WTC11 (cell line): ENCODE measurements around the gene NOL9. TPM values are rescaled to one million over a fixed set of nuclear protein-coding genes. Genes with fewer than 3 reads are reported as not detected.
A peak's percentile ranks its signal among the peaks of the same experiment; 100 is the strongest.
"Not testable (repeated sequence)": the region's sequence is repeated elsewhere in the genome, so short reads cannot be mapped to it uniquely, and the experiment has no call there.

ENCODE experiments used
- ATAC-seq: fragments of 200-7000 bp; cut with Tn5 transposase; 2 replicates; pipeline ENCODE4 v1.10.0; 2021; ENCODE audit warnings: mild to moderate bottlenecking, moderate library complexity
- CTCF ChIA-PET: fragments of 300-600 bp; sonication (Branson Sonifier 250); formaldehyde crosslinking; loops from one replicate; lab custom pipeline; 2021; ENCODE audit warnings: antibody characterized with exemption; lab: Charles Lee
- POLR2A ChIA-PET: fragments of 350-600 bp; sonication (Branson Sonifier 250); formaldehyde crosslinking; loops from one replicate; lab custom pipeline; 2021; ENCODE audit warnings: antibody characterized with exemption; lab: Charles Lee
- DNase-seq: peaks from one replicate; pipeline ENCODE4 v3.0.0; 2021; ENCODE audit warnings: low spot score
- H3K27ac Mint-ChIP-seq: 2 replicates; pipeline ENCODE4 v1.8.0; 2021; ENCODE audit warnings: mixed read lengths
- H3K27me3 Mint-ChIP-seq: 2 replicates; pipeline ENCODE4 v1.8.0; 2021; ENCODE audit warnings: low read depth, mild to moderate bottlenecking, moderate library complexity, mixed read lengths
- H3K36me3 Mint-ChIP-seq: 2 replicates; pipeline ENCODE4 v1.8.0; 2021; ENCODE audit warnings: mixed read lengths
- H3K4me1 Mint-ChIP-seq: 2 replicates; pipeline ENCODE4 v1.8.0; 2022; ENCODE audit warnings: mixed read lengths
- H3K4me3 Mint-ChIP-seq: 2 replicates; pipeline ENCODE4 v1.8.0; 2021; ENCODE audit warnings: mild to moderate bottlenecking, moderate library complexity, mixed read lengths
- H3K9me3 Mint-ChIP-seq: 2 replicates; pipeline ENCODE4 v1.8.0; 2021; ENCODE audit warnings: mixed read lengths
- AFF4 ChIP-seq: sonication (generic); formaldehyde crosslinking; IDR thresholded peaks from 2 replicates; pipeline ENCODE4 v1.8.1; 2023; ENCODE audit warnings: mild to moderate bottlenecking, missing genetic modification reagents, borderline replicate concordance
- ATF1 ChIP-seq: sonication (generic); formaldehyde crosslinking; IDR thresholded peaks from 2 replicates; pipeline ENCODE4 v1.8.1; 2023; ENCODE audit warnings: mild to moderate bottlenecking, moderate library complexity, missing genetic modification reagents
- ATF2 ChIP-seq: sonication (generic); formaldehyde crosslinking; IDR thresholded peaks from 2 replicates; pipeline ENCODE4 v1.8.1; 2022; ENCODE audit warnings: low read depth, missing genetic modification reagents, borderline replicate concordance
- E2F1 ChIP-seq: sonication (generic); formaldehyde crosslinking; IDR thresholded peaks from 2 replicates; pipeline ENCODE4 v1.8.0; 2022; ENCODE audit warnings: mild to moderate bottlenecking, missing genetic modification reagents
- E2F5 ChIP-seq: sonication (generic); formaldehyde crosslinking; IDR thresholded peaks from 2 replicates; pipeline ENCODE4 v1.8.1; 2022; ENCODE audit warnings: mild to moderate bottlenecking, moderate library complexity, missing genetic modification reagents
- ETV6 ChIP-seq: sonication (generic); formaldehyde crosslinking; IDR thresholded peaks from 2 replicates; pipeline ENCODE4 v1.8.1; 2022; ENCODE audit warnings: mild to moderate bottlenecking, missing genetic modification reagents
- FOXJ3 ChIP-seq: sonication (generic); formaldehyde crosslinking; IDR thresholded peaks from 2 replicates; pipeline ENCODE4 v1.9.0; 2021; ENCODE audit warnings: missing genetic modification reagents, mild to moderate bottlenecking, borderline replicate concordance
- GTF2I ChIP-seq: fragments of 250-450 bp; sonication (Bioruptor Pico); conservative IDR thresholded peaks from 2 replicates; pipeline ENCODE4 v1.4.0; 2021; ENCODE audit warnings: mild to moderate bottlenecking
- HMGA2 ChIP-seq: fragments of 250-450 bp; sonication (Bioruptor Pico); IDR thresholded peaks from 2 replicates; pipeline ENCODE4 v1.4.0; 2021; ENCODE audit warnings: mild to moderate bottlenecking, moderate library complexity
- HMGXB4 ChIP-seq: sonication (generic); formaldehyde crosslinking; IDR thresholded peaks from 2 replicates; pipeline ENCODE4 v1.8.1; 2023; ENCODE audit warnings: mild to moderate bottlenecking, moderate library complexity, missing genetic modification reagents
- NR1H2 ChIP-seq: sonication (generic); formaldehyde crosslinking; IDR thresholded peaks from 2 replicates; pipeline ENCODE4 v1.9.0; 2021; ENCODE audit warnings: mild to moderate bottlenecking, moderate library complexity, missing genetic modification reagents
- TEAD4 ChIP-seq: sonication (generic); formaldehyde crosslinking; IDR thresholded peaks from 2 replicates; pipeline ENCODE4 v1.8.0; 2022; ENCODE audit warnings: mild to moderate bottlenecking, missing genetic modification reagents
- ZNF121 ChIP-seq: sonication (generic); formaldehyde crosslinking; IDR thresholded peaks from 2 replicates; pipeline ENCODE4 v1.8.0; 2023; ENCODE audit warnings: missing genetic modification reagents
- ZNF317 ChIP-seq: sonication (generic); formaldehyde crosslinking; IDR thresholded peaks from 2 replicates; pipeline ENCODE4 v1.8.1; 2023; ENCODE audit warnings: low read depth, mild to moderate bottlenecking, moderate library complexity, missing genetic modification reagents, borderline replicate concordance
- ZNF416 ChIP-seq: fragments of 250-450 bp; sonication (Bioruptor Pico); IDR thresholded peaks from 2 replicates; pipeline ENCODE4 v1.9.0; 2021; ENCODE audit warnings: mild to moderate bottlenecking, inconsistent platforms
- total RNA-seq: library from RNA; stranded (reverse); gene quantifications from 3 replicates; pipeline ENCODE4 v1.2.3, GENCODE V29; 2021

Gene NOL9
- total RNA-seq, 1 experiment from 2014 or later = 37.4 TPM

GRCh38 chr1:6495041-6495441, 59.3 kb downstream of the NOL9 start (continued):
- TF ChIP-seq AFF4 (CRISPR knock-in tag) = no peak
- TF ChIP-seq FOXJ3 (CRISPR knock-in tag) = no peak
- TF ChIP-seq ATF2 (CRISPR knock-in tag) = no peak

- no peak for TF ChIP-seq HMGA2 (CRISPR knock-in tag)
- Mint-ChIP-seq H3K9me3 (no peaks in the 10 kb centered on the region), H3K4me3 (no peak overlapping the region), H3K36me3 (no peaks in the 10 kb centered on the region), H3K27ac (no peak overlapping the region), H3K27me3 (peaks cover 29% of the 10 kb centered on the region), H3K4me1 (peaks cover 36% of the 10 kb centered on the region)
- DNase-seq = no peak
- CTCF ChIA-PET = interaction anchor here (1.0 to 2.3 kb wide), 3 partner anchors 8 to 57 kb away, joined by 3 to 18 read pairs (median 5); no protein-coding TSS in a partner anchor
- no peak for ATAC-seq
- POLR2A ChIA-PET = no interaction called here
Measured at GRCh38 chr1:6494627-6495026, 59.7 kb downstream of the NOL9 start.

- H3K36me3 Mint-ChIP-seq, POLR2A ChIA-PET, H3K9me3 Mint-ChIP-seq, H3K4me3 Mint-ChIP-seq, DNase-seq, ATAC-seq: not testable (repeated sequence)
- Mint-ChIP-seq H3K27me3 (peaks cover 24% of the 10 kb centered on the region), H3K4me1 (peaks cover 36% of the 10 kb centered on the region)
- CTCF ChIA-PET = interaction anchor here (1.6 kb wide), 1 partner anchor 21 kb away, joined by 6 read pairs; no protein-coding TSS in a partner anchor
- peak; percentile 86 for TF ChIP-seq ZNF121 (CRISPR knock-in tag)
- TF ChIP-seq, all 79 proteins: peak for 1; not testable (repeated sequence) for 78
- not testable (repeated sequence) for H3K27ac Mint-ChIP-seq
Measured at GRCh38 chr1:6493834-6494223, 60.5 kb downstream of the NOL9 start.

- TF ChIP-seq GTF2I (CRISPR knock-in tag) (no peak), AFF4 (CRISPR knock-in tag) (no peak), ZNF416 (CRISPR knock-in tag) (no peak), ZNF317 (CRISPR knock-in tag) (no peak), NR1H2 (no peak), TEAD4 (CRISPR knock-in tag) (no peak), ATF1 (CRISPR knock-in tag) (no peak), E2F5 (CRISPR knock-in tag) (no peak), ETV6 (CRISPR knock-in tag) (no peak), HMGXB4 (no peak), E2F1 (no peak)
- Mint-ChIP-seq H3K9me3 (no peaks in the 10 kb centered on the region), H3K4me1 (peaks cover 34% of the 10 kb centered on the region), H3K27me3 (peaks cover 15% of the 10 kb centered on the region), H3K27ac (0 out of 2 replicates have a peak overlapping the region, but pooled peaks have one; percentile 77), H3K4me3 (peak overlapping the region; percentile 77), H3K36me3 (no peaks in the 10 kb centered on the region)
- DNase-seq = no peak
- no peak for ATAC-seq
- POLR2A ChIA-PET = no interaction called here
- CTCF ChIA-PET = interaction anchor here (1.2 to 10.3 kb wide), 10 partner anchors 11 to 154 kb away, joined by 3 to 179 read pairs (median 6); no protein-coding TSS in a partner anchor
Measured at GRCh38 chr1:6491966-6492365, 62.3 kb downstream of the NOL9 start.
